ENCODE measurements around the gene HELZ2. TPM values are rescaled to one million over a fixed set of nuclear protein-coding genes. Genes with fewer than 3 reads are reported as not detected.

The HELZ2 gene
- total and polyA plus RNA-seq, 4 donors = 2.3 to 41.6 (median 14.0) TPM

- Histone ChIP-seq H3K4me1 (ENCODE audit: control insufficient read depth in 1 of 2, insufficient read depth in 2 of 2, low read length in 2 of 2) (no peaks in the 10 kb centered on the region), H3K27me3 (ENCODE audit: control insufficient read depth in 1 of 2, insufficient read depth in 2 of 2, low read length in 1 of 2) (no peaks in the 10 kb centered on the region), H3K4me3 (ENCODE audit: low read length in 2 of 2) (no peak overlapping the region), H3K36me3 (ENCODE audit: control insufficient read depth in 1 of 2, insufficient read depth in 2 of 2, low read length in 1 of 2) (no peaks in the 10 kb centered on the region), H3K9me3 (ENCODE audit: control insufficient read depth, low read length) (no peaks in the 10 kb centered on the region), H3K27ac (ENCODE audit: low read depth in 1 of 2, low read length in 2 of 2) (no peak overlapping the region)
- 64 to 69% methylated on average over 6 of the region's 6 CpGs for WGBS, 2 donors
- ATAC-seq (ENCODE audit: low FRiP score) (no peak), DNase-seq (no peak)
- intact Hi-C loops (cut with DNase I) = no loop called here
These were observed 28.2 kb downstream of the HELZ2 start for GRCh38 chr20:63545814-63546213.

GRCh38 chr20:63544958-63545516 is 29.0 kb downstream of the HELZ2 start:
- intact Hi-C loops (cut with DNase I) = no loop called here
- Histone ChIP-seq H3K9me3 (ENCODE audit: control insufficient read depth, low read length) (no peaks in the 10 kb centered on the region), H3K27me3 (ENCODE audit: control insufficient read depth in 1 of 2, insufficient read depth in 2 of 2, low read length in 1 of 2) (no peaks in the 10 kb centered on the region), H3K27ac (ENCODE audit: low read depth in 1 of 2, low read length in 2 of 2) (no peak overlapping the region), H3K4me3 (ENCODE audit: low read length in 2 of 2) (no peak overlapping the region), H3K36me3 (ENCODE audit: control insufficient read depth in 1 of 2, insufficient read depth in 2 of 2, low read length in 1 of 2) (no peaks in the 10 kb centered on the region), H3K4me1 (ENCODE audit: control insufficient read depth in 1 of 2, insufficient read depth in 2 of 2, low read length in 2 of 2) (no peaks in the 10 kb centered on the region)
- 72 to 77% methylated on average over 19 of the region's 19 CpGs for WGBS, 2 donors
- DNase-seq (no peak), ATAC-seq (ENCODE audit: low FRiP score) (no peak)

- no peak overlapping the region for H3K27ac ChIP-seq (ENCODE audit: low read depth in 1 of 2, low read length in 2 of 2)
- no peaks in the 10 kb centered on the region for H3K27me3 ChIP-seq (ENCODE audit: control insufficient read depth in 1 of 2, insufficient read depth in 2 of 2, low read length in 1 of 2)
- no peaks in the 10 kb centered on the region for H3K36me3 ChIP-seq (ENCODE audit: control insufficient read depth in 1 of 2, insufficient read depth in 2 of 2, low read length in 1 of 2)
- WGBS, 2 donors = 68 to 72% methylated on average over 27 of the region's 27 CpGs
- no peaks in the 10 kb centered on the region for H3K4me1 ChIP-seq (ENCODE audit: control insufficient read depth in 1 of 2, insufficient read depth in 2 of 2, low read length in 2 of 2)
- no peaks in the 10 kb centered on the region for H3K9me3 ChIP-seq (ENCODE audit: control insufficient read depth, low read length)
- H3K4me3 ChIP-seq (ENCODE audit: low read length in 2 of 2) = no peak overlapping the region
- DNase-seq (no peak), ATAC-seq (ENCODE audit: low FRiP score) (no peak)
- intact Hi-C loops (cut with DNase I) = no loop called here
These were observed 29.6 kb downstream of the HELZ2 start for GRCh38 chr20:63544241-63544957.

- H3K27me3 ChIP-seq (ENCODE audit: control insufficient read depth in 1 of 2, insufficient read depth in 2 of 2, low read length in 1 of 2) = no peaks in the 10 kb centered on the region
- H3K27ac ChIP-seq (ENCODE audit: low read depth in 1 of 2, low read length in 2 of 2) = no peak overlapping the region
- H3K4me1 ChIP-seq (ENCODE audit: control insufficient read depth in 1 of 2, insufficient read depth in 2 of 2, low read length in 2 of 2) = no peaks in the 10 kb centered on the region
- WGBS, 2 donors = 85 to 87% methylated on average over 6 of the region's 6 CpGs
- intact Hi-C loops (cut with DNase I) = no loop called here
- ATAC-seq (ENCODE audit: low FRiP score) (no peak), DNase-seq (no peak)
- no peaks in the 10 kb centered on the region for H3K9me3 ChIP-seq (ENCODE audit: control insufficient read depth, low read length)
- H3K4me3 ChIP-seq (ENCODE audit: low read length in 2 of 2) = no peak overlapping the region
- H3K36me3 ChIP-seq (ENCODE audit: control insufficient read depth in 1 of 2, insufficient read depth in 2 of 2, low read length in 1 of 2) = no peaks in the 10 kb centered on the region
These were observed 30.3 kb downstream of the HELZ2 start for GRCh38 chr20:63543733-63544132.

GRCh38 chr20:63543131-63543530 is 30.9 kb downstream of the HELZ2 start:
- H3K27me3 ChIP-seq (ENCODE audit: control insufficient read depth in 1 of 2, insufficient read depth in 2 of 2, low read length in 1 of 2) = no peaks in the 10 kb centered on the region
- DNase-seq (no peak), ATAC-seq (ENCODE audit: low FRiP score) (no peak)
- H3K9me3 ChIP-seq (ENCODE audit: control insufficient read depth, low read length) = no peaks in the 10 kb centered on the region
- 90 to 91% methylated on average over 10 of the region's 10 CpGs for WGBS, 2 donors
- H3K27ac ChIP-seq (ENCODE audit: low read depth in 1 of 2, low read length in 2 of 2) = no peak overlapping the region
- no peaks in the 10 kb centered on the region for H3K4me1 ChIP-seq (ENCODE audit: control insufficient read depth in 1 of 2, insufficient read depth in 2 of 2, low read length in 2 of 2)
- intact Hi-C loops (cut with DNase I) = no loop called here
- no peaks in the 10 kb centered on the region for H3K36me3 ChIP-seq (ENCODE audit: control insufficient read depth in 1 of 2, insufficient read depth in 2 of 2, low read length in 1 of 2)
- no peak overlapping the region for H3K4me3 ChIP-seq (ENCODE audit: low read length in 2 of 2)

GRCh38 chr20:63542696-63543095 is 31.3 kb downstream of the HELZ2 start:
- Histone ChIP-seq H3K9me3 (ENCODE audit: control insufficient read depth, low read length) (no peaks in the 10 kb centered on the region), H3K4me3 (ENCODE audit: low read length in 2 of 2) (no peak overlapping the region), H3K36me3 (ENCODE audit: control insufficient read depth in 1 of 2, insufficient read depth in 2 of 2, low read length in 1 of 2) (no peaks in the 10 kb centered on the region), H3K27me3 (ENCODE audit: control insufficient read depth in 1 of 2, insufficient read depth in 2 of 2, low read length in 1 of 2) (no peaks in the 10 kb centered on the region), H3K4me1 (ENCODE audit: control insufficient read depth in 1 of 2, insufficient read depth in 2 of 2, low read length in 2 of 2) (no peaks in the 10 kb centered on the region), H3K27ac (ENCODE audit: low read depth in 1 of 2, low read length in 2 of 2) (no peak overlapping the region)
- DNase-seq (no peak), ATAC-seq (ENCODE audit: low FRiP score) (no peak)
- intact Hi-C loops (cut with DNase I) = no loop called here
- whole genome bisulfite sequencing, 2 donors = 82 to 87% methylated on average over 10 of the region's 10 CpGs

GRCh38 chr20:63542031-63542559 is 31.9 kb downstream of the HELZ2 start:
- Histone ChIP-seq H3K4me1 (ENCODE audit: control insufficient read depth in 1 of 2, insufficient read depth in 2 of 2, low read length in 2 of 2) (no peaks in the 10 kb centered on the region), H3K4me3 (ENCODE audit: low read length in 2 of 2) (no peak overlapping the region), H3K27me3 (ENCODE audit: control insufficient read depth in 1 of 2, insufficient read depth in 2 of 2, low read length in 1 of 2) (no peaks in the 10 kb centered on the region), H3K9me3 (ENCODE audit: control insufficient read depth, low read length) (no peaks in the 10 kb centered on the region), H3K27ac (ENCODE audit: low read depth in 1 of 2, low read length in 2 of 2) (no peak overlapping the region), H3K36me3 (ENCODE audit: control insufficient read depth in 1 of 2, insufficient read depth in 2 of 2, low read length in 1 of 2) (no peaks in the 10 kb centered on the region)
- intact Hi-C loops (cut with DNase I) = no loop called here
- DNase-seq (no peak), ATAC-seq (ENCODE audit: low FRiP score) (no peak)
- 86 to 90% methylated on average over 36 of the region's 36 CpGs for WGBS, 2 donors

GRCh38 chr20:63541371-63541770 is 32.7 kb downstream of the HELZ2 start:
- DNase-seq = no peak
- intact Hi-C loops (cut with DNase I) = no loop called here
- H3K9me3 ChIP-seq (ENCODE audit: control insufficient read depth, low read length) = no peaks in the 10 kb centered on the region

More at GRCh38 chr20:63541371-63541770, 32.7 kb downstream of the HELZ2 start:
- no peak overlapping the region for H3K27ac ChIP-seq (ENCODE audit: low read depth in 1 of 2, low read length in 2 of 2)
- H3K4me3 ChIP-seq (ENCODE audit: low read length in 2 of 2) = no peak overlapping the region
- H3K4me1 ChIP-seq (ENCODE audit: control insufficient read depth in 1 of 2, insufficient read depth in 2 of 2, low read length in 2 of 2) = no peaks in the 10 kb centered on the region
- no peaks in the 10 kb centered on the region for H3K36me3 ChIP-seq (ENCODE audit: control insufficient read depth in 1 of 2, insufficient read depth in 2 of 2, low read length in 1 of 2)
- WGBS, 2 donors = 92 to 95% methylated on average over 28 of the region's 28 CpGs
- no peak for ATAC-seq (ENCODE audit: low FRiP score)
- H3K27me3 ChIP-seq (ENCODE audit: control insufficient read depth in 1 of 2, insufficient read depth in 2 of 2, low read length in 1 of 2) = no peaks in the 10 kb centered on the region

All from aorta (tissue), 5 donors.